ENCODE measurements around the gene ACAT2.

- TF ChIP-seq CTCF (IDR thresholded peaks at IDR 0.05) (no peak), EZH2phosphoT487 (IDR thresholded peaks at IDR 0.05) (no peak)
These were observed 58.2 kb downstream of the ACAT2 start for GRCh38 chr6:159819932-159820640.
